GOT3 (cell line): Measurements from ENCODE around the gene DSCAM.

Source experiments
- DNase-seq: peaks from one replicate; lab custom pipeline; 2025; ENCODE audit warnings: mixed read lengths; lab: John Stamatoyannopoulos, UW

Gene DSCAM

DNA sequence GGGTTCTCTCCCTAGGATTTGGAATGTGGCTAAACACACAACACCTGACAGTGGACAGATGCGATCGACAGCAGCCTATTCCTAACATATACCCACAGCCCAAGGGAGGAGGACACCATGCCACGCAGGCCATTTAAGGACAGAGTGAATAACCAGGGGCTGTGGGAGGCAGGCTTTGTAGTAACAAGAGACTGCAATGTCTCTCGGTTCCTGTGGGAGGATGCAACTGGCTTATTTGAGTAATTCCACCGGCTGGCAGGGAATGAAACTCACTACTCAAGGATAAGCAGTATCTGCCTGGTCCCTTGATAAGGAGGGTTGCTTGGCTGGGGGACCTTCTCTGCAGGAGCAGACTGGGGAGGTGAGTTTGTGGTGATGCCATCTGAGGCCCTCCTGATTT, 870.2 kb downstream of the DSCAM start:
- no peak for DNase-seq

DNA sequence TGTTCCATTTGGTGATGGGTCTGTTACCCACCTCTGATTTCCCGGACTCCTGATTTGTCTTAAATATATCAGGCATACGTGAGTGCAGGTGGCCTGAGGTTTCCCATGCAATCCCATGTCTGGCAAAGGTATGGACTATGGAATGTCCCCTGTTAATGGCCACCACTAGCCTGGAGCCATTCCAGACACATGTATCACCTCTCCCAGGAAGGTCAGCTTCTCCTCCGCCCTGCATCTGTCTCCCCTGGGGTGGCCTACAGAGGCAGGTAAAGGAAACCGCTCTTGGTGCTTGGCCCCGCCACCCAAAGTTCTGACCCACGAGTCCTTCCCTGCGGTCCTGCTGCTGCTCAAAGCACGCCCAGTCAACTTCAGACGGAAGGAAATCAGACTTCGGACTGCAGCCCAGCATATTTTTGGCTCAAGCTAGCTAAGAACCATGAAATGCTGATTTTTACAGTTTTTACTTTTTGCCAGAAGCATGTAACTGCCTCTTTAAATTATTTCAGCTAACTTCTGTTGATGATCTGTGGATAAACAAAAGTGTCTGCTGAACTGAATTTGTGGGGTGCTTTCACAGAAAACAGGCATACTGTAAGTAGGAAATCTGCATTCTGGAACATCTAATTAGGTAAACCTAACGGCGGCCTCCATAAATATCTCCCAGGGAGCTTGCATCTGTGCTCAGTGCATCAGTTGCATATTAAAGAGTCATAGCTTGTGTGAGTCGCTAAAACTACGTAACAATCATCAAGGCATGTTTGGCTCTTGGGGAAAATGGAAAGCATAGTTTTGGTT, 873.8 kb downstream of the DSCAM start:
- DNase-seq = no peak

DNA sequence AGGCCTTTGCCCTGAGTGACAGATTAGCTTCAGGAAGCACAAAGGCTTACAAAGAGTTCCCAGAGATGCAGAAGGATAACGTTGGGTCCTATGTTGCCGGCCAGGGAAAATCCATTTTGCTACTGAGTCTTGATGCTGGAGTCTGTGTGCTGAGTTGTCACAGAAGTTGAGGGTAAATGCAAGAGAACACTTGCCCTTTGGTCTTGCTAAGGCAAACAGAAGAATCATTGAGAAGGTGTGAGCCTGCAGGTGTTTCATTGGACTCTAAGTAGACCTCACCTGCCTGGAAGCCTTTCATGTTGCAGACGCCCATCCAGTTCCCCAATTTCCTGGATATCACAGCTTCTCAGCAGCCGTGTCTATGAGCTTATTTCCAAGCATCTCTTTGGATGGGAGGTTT, 874.5 kb downstream of the DSCAM start:
- no peak for DNase-seq

- no peak for DNase-seq
Measured at GRCh38 chr21:39971956-39972355, 875.0 kb downstream of the DSCAM start.

DNA sequence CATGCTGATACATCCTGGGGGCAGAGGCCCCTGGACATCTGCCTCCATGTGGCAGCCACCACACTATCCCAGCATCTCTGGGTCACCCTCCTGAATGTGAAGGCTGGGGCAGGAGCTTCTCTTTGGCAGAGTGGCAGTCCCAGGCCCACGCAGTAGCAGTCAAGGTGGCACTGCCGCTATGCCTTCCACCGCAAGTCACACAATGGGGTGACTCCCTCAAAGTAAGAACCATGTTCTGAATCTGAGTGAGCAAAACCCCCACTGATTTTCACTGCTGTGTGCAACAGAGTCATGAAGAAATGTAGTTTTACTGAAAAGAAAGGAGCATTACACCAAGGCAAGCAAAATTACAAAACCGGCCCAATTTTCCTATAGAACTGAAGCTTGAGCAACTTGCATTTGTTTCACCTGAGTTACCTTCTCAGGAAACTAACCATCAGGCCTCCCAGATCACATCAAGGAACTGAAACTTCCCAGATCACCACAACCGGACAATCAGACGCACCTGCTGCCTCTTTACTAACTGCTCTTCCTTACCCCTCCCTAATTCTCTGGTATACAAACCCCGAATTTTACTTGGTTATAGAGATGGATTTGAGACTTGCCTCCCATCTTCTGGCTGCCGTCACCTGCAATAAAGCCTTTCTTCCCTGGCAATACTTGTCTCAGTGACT, 877.1 kb downstream of the DSCAM start:
- DNase-seq = no peak

DNA sequence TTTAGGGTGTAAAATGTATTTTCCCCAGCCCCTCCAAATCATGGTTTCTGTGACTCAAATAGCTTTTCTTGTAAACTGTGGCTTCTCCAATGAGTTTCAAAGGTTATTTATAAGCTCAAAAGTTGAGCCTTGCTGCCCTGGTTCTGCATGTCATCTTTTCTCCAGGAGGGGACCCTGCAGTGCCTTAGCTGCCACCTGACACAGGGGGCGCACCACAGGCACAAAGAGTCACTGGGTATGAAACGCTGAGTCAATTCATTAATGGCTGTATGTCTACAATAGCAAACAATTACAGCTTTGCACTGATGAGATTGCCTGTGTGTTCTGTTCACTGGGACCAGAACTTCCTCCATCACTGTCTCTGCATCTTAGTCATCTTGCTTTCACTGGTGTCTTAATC, 878.9 kb downstream of the DSCAM start:
- no peak for DNase-seq

- DNase-seq = no peak
Measured at GRCh38 chr21:39966786-39967185, 880.2 kb downstream of the DSCAM start.

DNA sequence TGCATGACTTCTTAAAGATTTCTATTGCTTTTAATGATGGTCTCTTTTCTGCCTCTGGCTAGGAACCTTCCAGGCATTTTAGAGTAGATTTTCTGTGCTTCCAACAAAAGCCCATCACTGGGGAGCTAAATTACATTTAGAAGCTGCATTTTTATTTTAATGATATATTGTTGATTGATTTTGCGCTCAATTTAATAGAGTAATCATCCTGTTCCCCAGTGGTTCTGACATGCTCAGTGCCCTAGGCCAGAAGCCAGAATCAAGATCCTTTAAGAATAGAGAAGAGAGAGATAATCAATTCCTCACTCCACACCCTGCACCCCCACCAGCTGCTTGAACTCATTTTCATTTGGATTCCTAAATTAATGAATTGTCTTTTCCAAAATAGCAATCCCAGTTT, 881.9 kb downstream of the DSCAM start:
- DNase-seq = no peak

DNA sequence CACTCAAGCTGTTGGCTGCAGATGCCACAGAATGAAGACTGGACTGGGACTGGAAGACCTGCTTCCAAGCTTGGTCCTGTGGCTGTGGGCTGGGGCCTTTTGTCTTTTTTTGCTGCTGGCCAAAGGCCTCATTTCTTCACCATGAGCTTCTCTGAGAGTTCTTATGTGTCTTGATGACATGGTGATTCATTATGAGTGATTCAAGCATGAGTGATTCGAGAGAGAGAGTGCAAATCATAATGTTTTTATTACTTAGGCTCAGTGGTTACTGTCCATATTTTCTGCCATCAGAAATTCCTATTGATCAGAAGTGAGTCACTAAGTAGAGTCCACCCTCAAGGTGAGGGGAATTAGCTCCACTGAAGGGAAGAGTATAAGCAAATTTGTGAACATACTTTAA, 885.7 kb downstream of the DSCAM start:
- no peak for DNase-seq
